ENCODE measurements around the gene APOD.

The APOD gene

GRCh38 chr3:195554458-195554857 is 29.3 kb downstream of the APOD start:
- no peak for DNase-seq (ENCODE audit: low read depth in 2 of 2)

DNA sequence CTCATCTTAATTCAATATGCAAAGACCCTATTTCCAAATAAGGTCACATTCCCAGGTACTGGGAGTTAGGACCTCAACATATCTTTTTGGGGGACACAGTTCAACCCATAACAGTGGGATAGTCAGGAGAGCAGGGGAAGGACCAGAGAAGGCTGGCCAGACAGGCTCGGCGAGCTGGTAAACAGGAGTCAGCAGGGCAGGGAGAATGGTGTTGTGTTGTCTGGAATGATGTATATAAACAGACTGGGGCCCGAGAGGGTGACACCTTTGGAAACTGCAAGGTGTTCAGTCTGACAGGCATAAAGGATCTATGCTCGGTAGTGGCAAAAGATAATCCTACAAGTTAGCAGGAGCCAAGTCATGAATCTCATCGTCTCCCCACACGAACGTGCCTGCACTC is 30.5 kb downstream of the APOD start:
- DNase-seq (ENCODE audit: low read depth in 2 of 2), result no peak

DNA sequence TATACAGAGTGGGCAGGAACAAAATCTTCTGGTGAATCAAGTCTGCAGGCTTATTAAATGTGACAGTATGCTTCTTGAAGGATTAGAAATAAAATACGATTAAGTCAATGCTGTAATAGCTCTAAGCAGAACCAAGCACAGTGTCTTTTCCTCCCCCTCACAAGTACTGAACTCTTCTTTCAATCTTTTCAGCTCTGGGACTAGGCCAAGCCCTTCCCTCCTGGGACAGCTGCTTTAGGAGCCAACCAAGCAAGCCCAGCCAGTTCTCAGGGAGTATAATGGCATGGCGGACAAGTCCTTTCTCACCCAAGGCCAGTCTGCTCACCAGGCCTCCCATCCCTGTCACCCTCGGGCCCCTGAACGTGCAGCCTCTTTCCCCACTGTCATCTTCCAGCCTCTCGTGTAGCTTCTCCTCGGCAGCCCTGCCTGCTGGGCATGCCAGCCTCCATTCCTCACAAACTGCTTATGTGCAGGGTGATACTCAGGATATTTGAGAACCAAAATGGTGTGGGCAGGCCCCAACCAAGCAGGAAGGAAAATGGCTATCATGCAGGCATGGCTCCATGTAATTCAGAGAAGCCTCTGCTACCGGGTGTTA is 32.3 kb downstream of the APOD start:
- no peak for DNase-seq (ENCODE audit: low read depth in 2 of 2)

DNA sequence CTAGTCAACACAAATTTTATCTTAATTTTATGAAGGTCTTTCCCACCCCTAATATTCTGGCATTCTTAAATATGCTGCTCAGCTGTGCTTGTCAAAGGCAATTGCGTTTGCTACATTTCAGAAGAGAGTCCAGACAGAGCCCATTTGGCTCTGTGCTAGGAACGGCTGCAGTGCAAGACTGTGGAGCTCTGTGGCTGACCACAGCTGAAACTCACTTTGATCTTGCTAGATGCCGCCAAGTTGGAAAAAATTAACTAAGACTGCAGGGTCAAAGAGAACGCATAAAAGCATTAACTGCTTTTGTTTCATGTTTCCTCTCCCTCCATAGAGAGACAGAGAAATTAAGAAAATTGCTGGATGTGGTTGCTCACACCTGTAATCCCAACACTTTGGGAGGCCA is 33.0 kb downstream of the APOD start:
- no peak for DNase-seq (ENCODE audit: low read depth in 2 of 2)

- no peak for DNase-seq (ENCODE audit: low read depth in 2 of 2)
These were observed 33.7 kb downstream of the APOD start for GRCh38 chr3:195549931-195550519.

DNA sequence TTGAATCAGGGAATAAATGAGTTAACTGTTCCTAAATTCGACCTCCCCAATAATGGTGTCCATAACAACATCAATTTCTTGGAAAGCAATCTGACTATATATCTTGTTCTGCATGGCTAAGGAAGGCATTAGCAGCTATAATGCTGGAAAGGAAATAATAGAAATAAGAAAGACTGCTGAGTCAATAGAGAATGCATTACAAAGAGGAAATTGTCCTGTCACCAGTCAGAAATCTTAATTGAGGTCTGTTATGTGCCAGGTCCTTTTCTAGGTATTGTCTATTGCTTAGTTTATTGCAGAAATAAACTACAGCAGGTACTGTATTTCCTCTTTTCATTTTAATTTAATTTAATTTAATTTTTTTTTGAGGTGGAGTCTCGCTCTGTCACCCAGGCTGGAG is 34.8 kb downstream of the APOD start:
- DNase-seq (ENCODE audit: low read depth in 2 of 2), result no peak

DNA sequence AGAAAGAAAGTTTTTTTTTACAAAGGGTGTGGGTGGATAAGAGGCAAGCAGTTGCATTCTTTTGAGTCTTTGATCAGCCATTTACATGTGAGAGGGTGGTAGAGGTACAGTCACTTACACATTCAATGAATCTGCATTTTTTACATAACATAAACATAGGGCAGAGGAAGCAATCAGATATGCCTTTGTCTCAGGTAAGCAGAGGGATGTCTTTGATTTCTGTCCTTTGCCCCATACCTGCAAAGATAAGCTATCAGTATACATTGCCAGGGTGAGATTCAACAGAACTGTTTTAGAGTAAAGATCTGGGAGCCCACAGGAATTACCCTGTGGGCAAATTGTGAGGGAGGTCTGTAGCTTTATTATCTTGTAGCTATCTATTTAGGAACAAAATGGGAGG is 35.2 kb downstream of the APOD start:
- no peak for DNase-seq (ENCODE audit: low read depth in 2 of 2)

GRCh38 chr3:195548006-195548405 is 35.7 kb downstream of the APOD start:
- no peak for DNase-seq (ENCODE audit: low read depth in 2 of 2)

DNA sequence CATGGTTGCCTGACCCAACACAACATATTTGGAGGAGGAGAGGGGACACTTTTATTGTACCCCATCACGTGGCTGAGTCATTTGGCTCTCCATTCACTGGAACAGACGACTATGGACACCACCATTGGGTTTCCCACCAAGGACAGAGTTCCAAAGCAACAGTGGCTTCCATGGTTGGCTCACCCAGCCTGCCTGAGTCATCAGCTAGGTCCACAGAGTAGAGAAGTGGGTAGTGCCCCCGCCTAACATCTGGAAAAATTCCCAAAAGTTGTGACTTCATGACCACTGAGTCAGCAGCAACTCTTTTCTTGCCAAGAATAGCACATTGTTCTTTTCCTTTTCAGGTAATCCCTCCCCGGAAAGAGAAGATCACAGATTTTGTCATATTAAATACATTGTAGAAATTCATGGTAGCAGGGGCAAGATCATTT is 37.6 kb downstream of the APOD start:
- peak; percentile 18 to 26 for DNase-seq (ENCODE audit: low read depth in 2 of 2)

DNA sequence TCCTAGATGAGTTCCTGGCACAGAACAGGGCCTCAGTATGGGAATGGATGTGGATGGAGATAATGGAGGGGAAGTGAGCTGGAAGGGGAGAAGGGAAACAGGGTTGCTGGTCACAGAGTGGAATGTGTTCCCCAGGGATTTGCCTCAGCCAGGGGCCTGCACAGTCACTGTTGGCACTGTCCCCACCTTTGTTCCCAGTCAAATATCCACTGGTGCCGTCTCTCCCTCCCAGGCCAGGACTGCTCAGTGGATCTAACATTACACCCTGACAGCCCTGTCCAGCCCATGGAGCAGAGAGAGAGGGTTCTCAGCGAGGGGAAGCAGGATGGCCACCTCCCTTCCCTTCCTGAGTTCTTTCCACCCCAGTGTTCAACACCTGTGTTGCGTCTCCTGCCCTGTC is 39.1 kb downstream of the APOD start:
- DNase-seq (ENCODE audit: low read depth in 2 of 2), result no peak

GRCh38 chr3:195544230-195544536 is 39.6 kb downstream of the APOD start:
- DNase-seq (ENCODE audit: low read depth in 2 of 2), result no peak

GRCh38 chr3:195543500-195544229 is 40.1 kb downstream of the APOD start:
- no peak for DNase-seq (ENCODE audit: low read depth in 2 of 2)

GRCh38 chr3:195542698-195543499 is 40.8 kb downstream of the APOD start, which contains the start of gene PPP1R2:
PPP1R2 (minus strand) TSS chr3:195543325; CDS start chr3:195543025, 300 bp downstream.
- peak; percentile 74 to 76 for DNase-seq (ENCODE audit: low read depth in 2 of 2)

GRCh38 chr3:195542316-195542697 is 41.4 kb downstream of the APOD start:
- no peak for DNase-seq (ENCODE audit: low read depth in 2 of 2)

DNA sequence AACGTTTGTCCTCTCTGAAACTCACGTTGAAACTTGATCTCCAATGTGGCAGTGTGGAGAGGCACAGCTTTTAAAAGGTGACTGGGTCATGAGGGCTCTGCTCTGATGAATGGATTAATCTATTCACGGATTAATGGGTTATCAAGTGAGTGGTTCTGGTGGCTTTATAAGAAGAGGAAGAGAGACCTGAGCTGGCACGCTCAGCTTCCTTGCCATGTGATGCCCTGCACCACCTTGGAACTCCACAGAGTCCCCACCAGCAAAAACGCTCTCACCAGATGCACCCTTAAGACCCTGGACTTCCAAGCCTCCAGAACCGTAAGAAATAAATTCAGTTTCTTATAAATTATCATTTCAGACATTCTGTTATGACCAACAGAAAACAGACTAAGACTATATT is 43.2 kb downstream of the APOD start:
- no peak for DNase-seq (ENCODE audit: low read depth in 2 of 2)

GRCh38 chr3:195540027-195540426 is 43.7 kb downstream of the APOD start:
- DNase-seq (ENCODE audit: low read depth in 2 of 2), result no peak

- no peak for DNase-seq (ENCODE audit: low read depth in 2 of 2)
These were observed 44.3 kb downstream of the APOD start for GRCh38 chr3:195539479-195539878.

- DNase-seq (ENCODE audit: low read depth in 2 of 2), result no peak
These were observed 45.7 kb downstream of the APOD start for GRCh38 chr3:195537995-195538394.

DNA sequence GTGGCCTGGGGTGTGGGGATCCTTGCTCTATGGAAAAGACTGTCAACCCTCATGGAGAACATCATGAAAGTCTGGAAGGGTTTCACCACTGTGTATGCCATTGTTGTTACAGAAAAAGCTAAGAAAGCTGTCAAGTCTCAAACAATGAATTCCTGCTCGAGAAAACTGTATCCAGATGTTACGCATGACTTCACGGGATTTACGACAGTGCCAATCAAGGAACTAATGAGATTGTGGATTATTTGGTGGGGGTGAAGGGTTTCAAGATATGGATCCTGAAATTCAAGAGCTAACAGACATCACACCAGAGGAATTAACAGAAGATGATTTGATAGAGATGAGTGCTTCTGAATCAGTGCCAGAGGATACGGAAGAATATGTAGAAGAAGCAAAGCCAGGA is 48.4 kb downstream of the APOD start:
- no peak for DNase-seq (ENCODE audit: low read depth in 2 of 2)

- DNase-seq (ENCODE audit: low read depth in 2 of 2), result no peak
These were observed 50.9 kb downstream of the APOD start for GRCh38 chr3:195532834-195533233.

DNA sequence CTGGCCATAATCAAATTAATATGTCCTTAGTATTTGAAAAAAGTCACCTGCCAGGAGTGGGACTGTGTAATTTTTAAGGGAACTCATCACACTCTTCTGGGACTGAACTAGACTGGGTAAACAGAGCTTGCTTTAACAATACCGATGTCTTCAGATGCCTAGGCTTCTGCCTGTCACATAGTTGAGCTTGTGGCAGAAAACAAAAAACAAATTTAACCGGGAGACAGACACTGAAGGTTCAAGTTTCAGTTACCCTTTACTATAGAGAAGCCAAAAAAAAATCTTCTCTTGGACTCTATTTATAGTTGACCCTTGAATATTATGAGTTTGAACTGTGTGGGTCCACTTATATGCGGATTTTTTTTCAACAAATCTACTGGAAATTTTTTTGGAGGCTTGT is 51.4 kb downstream of the APOD start:
- no peak for DNase-seq (ENCODE audit: low read depth in 2 of 2)

DNA sequence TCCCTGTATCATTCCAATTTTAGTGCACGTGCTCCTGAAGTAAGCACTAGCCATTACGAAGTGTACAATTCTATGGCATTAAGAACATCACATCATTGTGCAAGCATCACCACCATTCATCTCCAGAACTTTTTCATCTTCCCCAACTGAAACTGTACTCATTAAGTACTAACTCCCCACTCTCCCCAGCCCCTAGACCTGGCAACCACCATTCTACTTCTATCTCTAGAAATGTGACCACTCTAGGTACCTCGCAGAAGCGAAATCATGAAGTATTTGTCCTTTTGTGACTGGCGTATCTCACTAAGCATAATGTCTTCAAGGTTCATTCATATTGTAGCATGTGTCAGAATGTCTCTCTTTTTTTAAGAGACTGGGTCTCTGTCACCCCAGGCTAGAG is 52.1 kb downstream of the APOD start:
- DNase-seq (ENCODE audit: low read depth in 2 of 2), result no peak

DNA sequence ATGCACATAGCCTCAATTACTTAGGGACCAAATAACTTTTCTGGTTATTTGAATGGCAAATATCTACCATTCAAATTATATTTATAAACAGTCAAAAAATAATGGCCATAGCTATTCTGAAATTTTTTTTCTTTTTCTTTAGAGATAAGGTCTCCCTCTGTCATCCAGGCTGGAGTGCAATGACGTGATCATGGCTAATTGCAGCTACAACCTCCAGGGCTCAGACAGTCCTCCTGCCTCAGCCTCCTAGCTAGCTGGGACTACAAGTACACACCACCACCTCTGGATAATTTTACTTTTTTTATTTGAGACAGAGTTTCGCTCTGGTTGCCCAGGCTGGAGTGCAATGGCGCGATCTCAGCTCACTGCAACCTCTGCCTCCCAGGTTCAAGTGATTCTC is 57.2 kb downstream of the APOD start:
- no peak for DNase-seq (ENCODE audit: low read depth in 2 of 2)

All from fibroblast of skin of left biceps (primary cell).